Measurements from ENCODE around the gene SLC46A3.

DNA sequence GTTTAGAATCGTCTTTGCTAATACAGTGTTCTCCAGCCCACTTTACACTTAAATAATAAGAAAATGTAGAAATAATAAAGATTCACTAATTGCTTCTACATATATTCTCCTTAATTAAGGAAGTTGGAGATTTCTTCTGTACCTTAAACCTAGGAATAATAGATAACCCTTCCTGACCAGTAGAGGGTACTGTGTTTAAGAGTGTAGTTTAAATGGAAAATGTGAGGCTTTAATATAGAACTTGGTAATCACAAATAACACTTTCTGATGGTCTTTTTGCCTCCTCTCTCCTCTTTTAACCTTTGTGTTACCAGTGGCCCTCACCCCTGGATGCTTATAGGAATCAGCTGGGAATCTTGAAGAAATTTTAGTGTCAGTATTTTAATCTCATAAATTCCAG, 39.1 kb downstream of the SLC46A3 start:
- TF ChIP-seq, protein P1, sequence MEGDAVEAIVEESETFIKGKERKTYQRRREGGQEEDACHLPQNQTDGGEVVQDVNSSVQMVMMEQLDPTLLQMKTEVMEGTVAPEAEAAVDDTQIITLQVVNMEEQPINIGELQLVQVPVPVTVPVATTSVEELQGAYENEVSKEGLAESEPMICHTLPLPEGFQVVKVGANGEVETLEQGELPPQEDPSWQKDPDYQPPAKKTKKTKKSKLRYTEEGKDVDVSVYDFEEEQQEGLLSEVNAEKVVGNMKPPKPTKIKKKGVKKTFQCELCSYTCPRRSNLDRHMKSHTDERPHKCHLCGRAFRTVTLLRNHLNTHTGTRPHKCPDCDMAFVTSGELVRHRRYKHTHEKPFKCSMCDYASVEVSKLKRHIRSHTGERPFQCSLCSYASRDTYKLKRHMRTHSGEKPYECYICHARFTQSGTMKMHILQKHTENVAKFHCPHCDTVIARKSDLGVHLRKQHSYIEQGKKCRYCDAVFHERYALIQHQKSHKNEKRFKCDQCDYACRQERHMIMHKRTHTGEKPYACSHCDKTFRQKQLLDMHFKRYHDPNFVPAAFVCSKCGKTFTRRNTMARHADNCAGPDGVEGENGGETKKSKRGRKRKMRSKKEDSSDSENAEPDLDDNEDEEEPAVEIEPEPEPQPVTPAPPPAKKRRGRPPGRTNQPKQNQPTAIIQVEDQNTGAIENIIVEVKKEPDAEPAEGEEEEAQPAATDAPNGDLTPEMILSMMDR (IDR thresholded peaks at IDR 0.05), result peak; percentile 11 to 32 (median 28)
- no peak for TF ChIP-seq POLR2AphosphoS5 (IDR thresholded peaks at IDR 0.05)
- TF ChIP-seq EP300 (IDR thresholded peaks at IDR 0.05; ENCODE audit: low read depth), result no peak
- no peak for TF ChIP-seq POLR2A (IDR thresholded peaks at IDR 0.05)

Data from transverse colon (tissue), 4 donors.